ENCODE data around the gene VAC14. TPM values are rescaled to one million over a fixed set of nuclear protein-coding genes. Genes with fewer than 3 reads are reported as not detected.
A peak's percentile ranks its signal among the peaks of the same experiment; 100 is the strongest.

The VAC14 gene
- total and polyA plus RNA-seq, 2 of the 8 experiments (the other 6 are each of a cell fraction or from before 2014, with no cell fraction given): 56.0 to 108 TPM

- Histone ChIP-seq H2AK5ac (ENCODE audit: low read depth, low read length) (no peak overlapping the region), H2BK5ac (ENCODE audit: low read depth, low read length) (no peak overlapping the region), H2BK12ac (ENCODE audit: low read depth, low read length) (no peak overlapping the region), H3K79me2 (ENCODE audit: control insufficient read depth in 1 of 2, insufficient read depth in 2 of 2, low read length in 2 of 2) (no peaks in the 10 kb centered on the region), H3K56ac (replicated peaks; ENCODE audit: insufficient read length, low read depth, low read length) (no peak overlapping the region), H3K4me1 (replicated peaks in 1 of 4; ENCODE audit: control insufficient read depth in 3 of 4, insufficient read depth in 4 of 4, low read length in 3 of 4) (no peaks in the 10 kb centered on the region; a peak in 1 of 7 replicates), H3K9ac (replicated peaks in 1 of 4; ENCODE audit: extremely low read depth in 1 of 4, low read depth in 3 of 4, low read length in 3 of 4) (no peak overlapping the region), H3K9me3 (ENCODE audit: insufficient read depth in 2 of 2, low read depth in 1 of 2, low read length in 1 of 2) (peaks cover 3 to 5% of the 10 kb centered on the region in 2 experiments; a peak in 1 of 4 replicates), H2BK20ac (ENCODE audit: low read length) (no peak overlapping the region), H3K23me2 (ENCODE audit: low read depth, low read length) (no peaks in the 10 kb centered on the region), H4K91ac (replicated peaks; ENCODE audit: insufficient read length, low read length) (no peak overlapping the region), H3K14ac (ENCODE audit: insufficient read length) (no peak overlapping the region), H4K5ac (ENCODE audit: insufficient read length, low read depth, low read length) (no peak overlapping the region), H3K4me2 (ENCODE audit: insufficient read depth in 1 of 2, low read depth in 2 of 2, low read length in 2 of 2) (no peak overlapping the region), H3K27ac (ENCODE audit: low read depth, low read length) (no peak overlapping the region), H3K27me3 (replicated peaks in 1 of 4; ENCODE audit: control insufficient read depth in 3 of 4, extremely low read depth in 1 of 4, insufficient read depth in 3 of 4, low read length in 3 of 4) (no peaks in the 10 kb centered on the region), H2BK15ac (ENCODE audit: low read length) (no peak overlapping the region), H2AFZ (ENCODE audit: low read length) (no peak overlapping the region), H2BK120ac (replicated peaks; ENCODE audit: low read depth, low read length) (no peak overlapping the region), H4K8ac (ENCODE audit: extremely low read depth, insufficient read depth, low read length) (no peak overlapping the region), H3K4me3 (ENCODE audit: extremely low read depth in 1 of 4, insufficient read depth in 2 of 4, low read depth in 3 of 4, low read length in 4 of 4) (no peak overlapping the region), H3K23ac (ENCODE audit: insufficient read length) (no peak overlapping the region), H3K18ac (ENCODE audit: extremely low read depth, low read length) (no peak overlapping the region), H3K79me1 (ENCODE audit: low read depth, low read length) (no peaks in the 10 kb centered on the region), H3K36me3 (ENCODE audit: control insufficient read depth in 2 of 4, insufficient read depth in 4 of 4, low read length in 3 of 4) (peaks cover 10 to 30% (median 21%) of the 10 kb centered on the region in 4 experiments; a peak in 7 of 8 replicates), H3K4ac (replicated peaks; ENCODE audit: insufficient read length, low read depth, low read length) (peak overlapping the region; percentile 21), H4K20me1 (replicated peaks in 1 of 2; ENCODE audit: control insufficient read depth in 1 of 2, insufficient read depth in 2 of 2, low read length in 2 of 2) (peaks cover 3 to 4% of the 10 kb centered on the region in 2 experiments)
- TF ChIP-seq NRF1 (IDR thresholded peaks at IDR 0.05; ENCODE audit: low read depth, low read length): no peak
- no peak for TF ChIP-seq GTF2F1 (IDR thresholded peaks at IDR 0.05; ENCODE audit: borderline replicate concordance, low read depth, low read length)
- TF ChIP-seq JUND (IDR thresholded peaks at IDR 0.05; ENCODE audit: low read length): no peak
- no peak for TF ChIP-seq SAP30 (IDR thresholded peaks at IDR 0.05; ENCODE audit: insufficient read depth, insufficient replicate concordance, low read length)
- no peak for TF ChIP-seq SUZ12 (IDR thresholded peaks at IDR 0.05; ENCODE audit: low read length)
- no peak for TF ChIP-seq TCF12 (IDR thresholded peaks at IDR 0.05; ENCODE audit: low read depth, low read length)
- TF ChIP-seq CTCF (IDR thresholded peaks at IDR 0.05; ENCODE audit: control extremely low read depth in 1 of 3, insufficient read depth in 1 of 3, low read depth in 1 of 3, low read length in 3 of 3): no peak
- TF ChIP-seq KDM5A (IDR thresholded peaks at IDR 0.05; ENCODE audit: low read length): no peak
- no peak for TF ChIP-seq ZNF274 (IDR thresholded peaks at IDR 0.05; ENCODE audit: borderline replicate concordance, extremely low read depth, low read length)
- FAIRE-seq (no peak), DNase-seq (ENCODE audit: low read depth in 1 of 2, low spot score in 2 of 2) (no peak)
- WGBS, 2 experiments (ENCODE audit: extremely low coverage in 1 of 2, insufficient coverage in 1 of 2, insufficient read length in 1 of 2, insufficient replicate concordance in 2 of 2, low coverage in 1 of 2, low lambda C conversion rate in 2 of 2, missing lambda C conversion rate in 1 of 2): 97% methylated on average over 9 of the region's 9 CpGs; no CpG with 5 or more reads in 1 of the 2 experiments
- ChIA-PET CTCF (ENCODE audit: partially characterized antibody) (interaction anchor here (0.9 to 1.0 kb wide), 2 partner anchors 75 to 665 kb away, joined by 4 to 5 read pairs; no protein-coding TSS in a partner anchor), POLR2A (ENCODE audit: partially characterized antibody) (interaction anchor here (1.0 kb wide), 1 partner anchor 94 kb away, joined by 4 read pairs; no protein-coding TSS in a partner anchor)
Observed at GRCh38 chr16:70777496-70777895, 23.5 kb downstream of the VAC14 start.
